PC-9 (cell line): ENCODE results near the gene DUSP19.

Experiments
- EZH2 ChIP-seq: fragments of 200-600 bp; sonication (generic); IDR thresholded peaks from 2 replicates; pipeline ENCODE4 v1.8.0; 2017; ENCODE audit warnings: antibody characterized with exemption, low read depth
- TF ChIP-seq, protein P1 (sequence below): fragments of 200-600 bp; sonication (generic); conservative IDR thresholded peaks from 2 replicates; pipeline ENCODE4 v1.6.1; 2017; ENCODE audit warnings: mixed run types, antibody characterized with exemption, mild to moderate bottlenecking, moderate library complexity

GRCh38 chr2:183081911-183082310, 3.4 kb downstream of the DUSP19 start:
- TF ChIP-seq EZH2, result no peak
- TF ChIP-seq, protein P1, sequence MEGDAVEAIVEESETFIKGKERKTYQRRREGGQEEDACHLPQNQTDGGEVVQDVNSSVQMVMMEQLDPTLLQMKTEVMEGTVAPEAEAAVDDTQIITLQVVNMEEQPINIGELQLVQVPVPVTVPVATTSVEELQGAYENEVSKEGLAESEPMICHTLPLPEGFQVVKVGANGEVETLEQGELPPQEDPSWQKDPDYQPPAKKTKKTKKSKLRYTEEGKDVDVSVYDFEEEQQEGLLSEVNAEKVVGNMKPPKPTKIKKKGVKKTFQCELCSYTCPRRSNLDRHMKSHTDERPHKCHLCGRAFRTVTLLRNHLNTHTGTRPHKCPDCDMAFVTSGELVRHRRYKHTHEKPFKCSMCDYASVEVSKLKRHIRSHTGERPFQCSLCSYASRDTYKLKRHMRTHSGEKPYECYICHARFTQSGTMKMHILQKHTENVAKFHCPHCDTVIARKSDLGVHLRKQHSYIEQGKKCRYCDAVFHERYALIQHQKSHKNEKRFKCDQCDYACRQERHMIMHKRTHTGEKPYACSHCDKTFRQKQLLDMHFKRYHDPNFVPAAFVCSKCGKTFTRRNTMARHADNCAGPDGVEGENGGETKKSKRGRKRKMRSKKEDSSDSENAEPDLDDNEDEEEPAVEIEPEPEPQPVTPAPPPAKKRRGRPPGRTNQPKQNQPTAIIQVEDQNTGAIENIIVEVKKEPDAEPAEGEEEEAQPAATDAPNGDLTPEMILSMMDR, result no peak
